GM23338 (cell line): Measurements from ENCODE around the gene PALM.

ENCODE experiments used
- CREB1 ChIP-seq: fragments of 250-450 bp; sonication (Bioruptor Pico); IDR thresholded peaks from 2 replicates; pipeline ENCODE4 v1.5.0; 2020; ENCODE audit warnings: low read depth, mild to moderate bottlenecking, moderate library complexity
- EZH2 ChIP-seq: fragments of 200-600 bp; sonication (generic); IDR thresholded peaks from one replicate; pipeline ENCODE4 v1.8.0; 2017; ENCODE audit warnings: antibody characterized with exemption, mild to moderate bottlenecking, low read depth; ENCODE audit not compliant: unreplicated experiment
- EZH2phosphoT487 ChIP-seq: fragments of 200-600 bp; sonication (generic); IDR thresholded peaks from one replicate; pipeline ENCODE4 v1.8.1; 2018; ENCODE audit warnings: antibody characterized with exemption; ENCODE audit not compliant: unreplicated experiment
- JUNB ChIP-seq: IDR thresholded peaks from one replicate; pipeline ENCODE4 v1.6.1; 2016; ENCODE audit warnings: antibody characterized with exemption; ENCODE audit not compliant: unreplicated experiment
- NANOG ChIP-seq: IDR thresholded peaks from 2 replicates; pipeline ENCODE4 v1.6.1; 2016; ENCODE audit warnings: antibody characterized with exemption, borderline replicate concordance
- POLR2AphosphoS5 ChIP-seq: IDR thresholded peaks from 2 replicates; pipeline ENCODE4 v1.6.1; 2016; ENCODE audit warnings: antibody characterized with exemption, low read depth
- STAT1 ChIP-seq: IDR thresholded peaks from one replicate; pipeline ENCODE4 v1.6.1; 2016; ENCODE audit warnings: antibody characterized with exemption; ENCODE audit not compliant: unreplicated experiment
- ZNF114 ChIP-seq: fragments of 250-450 bp; sonication (Bioruptor Pico); IDR thresholded peaks from 2 replicates; pipeline ENCODE4 v1.5.0; 2020; ENCODE audit warnings: mild to moderate bottlenecking, moderate library complexity
- TF ChIP-seq, protein P1 (sequence below), 2 experiments: fragments of 200-600 bp in 1 of 2; sonication (generic) in 1 of 2; conservative IDR thresholded peaks; 2 replicates each; pipeline versions ENCODE4 v1.5.1 to v1.6.1; 2016 to 2017; ENCODE audit warnings: antibody characterized with exemption in 2 of 2, low read depth in 2 of 2, mild to moderate bottlenecking in 2 of 2, moderate library complexity in 1 of 2
- TF ChIP-seq, protein P2 (sequence below): IDR thresholded peaks from 2 replicates; pipeline ENCODE4 v1.6.1; 2016; ENCODE audit warnings: antibody characterized with exemption
- TF ChIP-seq, protein P3 (sequence below): IDR thresholded peaks from one replicate; pipeline ENCODE4 v1.6.1; 2018; ENCODE audit warnings: antibody characterized with exemption; ENCODE audit not compliant: unreplicated experiment
- TF ChIP-seq, protein P4 (sequence below): fragments of 250-450 bp; sonication (Bioruptor Pico); IDR thresholded peaks from 2 replicates; pipeline ENCODE4 v1.5.0; 2020; ENCODE audit warnings: mild to moderate bottlenecking, moderate library complexity

DNA sequence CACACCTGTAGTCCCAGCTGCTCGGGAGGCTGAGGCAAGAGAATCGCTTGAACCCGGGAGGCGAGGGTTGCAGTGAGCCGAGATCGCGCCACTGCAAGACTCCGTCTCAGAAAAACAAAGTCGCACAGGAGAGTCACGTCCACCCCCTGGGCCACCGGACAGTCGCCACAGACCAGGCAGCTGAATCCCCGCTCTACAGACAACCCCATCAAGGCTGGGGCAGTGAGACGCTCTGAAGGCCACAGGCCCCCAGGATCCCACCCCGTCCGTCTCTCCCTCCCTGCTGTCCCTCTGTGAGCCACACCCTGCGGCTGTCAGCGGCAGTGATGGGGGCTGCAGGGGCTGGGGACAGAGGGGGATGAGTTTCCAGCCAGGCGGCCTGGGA, 73.1 kb downstream of the PALM start:
- TF ChIP-seq, protein P1, sequence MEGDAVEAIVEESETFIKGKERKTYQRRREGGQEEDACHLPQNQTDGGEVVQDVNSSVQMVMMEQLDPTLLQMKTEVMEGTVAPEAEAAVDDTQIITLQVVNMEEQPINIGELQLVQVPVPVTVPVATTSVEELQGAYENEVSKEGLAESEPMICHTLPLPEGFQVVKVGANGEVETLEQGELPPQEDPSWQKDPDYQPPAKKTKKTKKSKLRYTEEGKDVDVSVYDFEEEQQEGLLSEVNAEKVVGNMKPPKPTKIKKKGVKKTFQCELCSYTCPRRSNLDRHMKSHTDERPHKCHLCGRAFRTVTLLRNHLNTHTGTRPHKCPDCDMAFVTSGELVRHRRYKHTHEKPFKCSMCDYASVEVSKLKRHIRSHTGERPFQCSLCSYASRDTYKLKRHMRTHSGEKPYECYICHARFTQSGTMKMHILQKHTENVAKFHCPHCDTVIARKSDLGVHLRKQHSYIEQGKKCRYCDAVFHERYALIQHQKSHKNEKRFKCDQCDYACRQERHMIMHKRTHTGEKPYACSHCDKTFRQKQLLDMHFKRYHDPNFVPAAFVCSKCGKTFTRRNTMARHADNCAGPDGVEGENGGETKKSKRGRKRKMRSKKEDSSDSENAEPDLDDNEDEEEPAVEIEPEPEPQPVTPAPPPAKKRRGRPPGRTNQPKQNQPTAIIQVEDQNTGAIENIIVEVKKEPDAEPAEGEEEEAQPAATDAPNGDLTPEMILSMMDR (conservative IDR thresholded peaks at IDR 0.05; ENCODE audit: low read depth in 2 of 2), result no peak
- TF ChIP-seq, protein P2, sequence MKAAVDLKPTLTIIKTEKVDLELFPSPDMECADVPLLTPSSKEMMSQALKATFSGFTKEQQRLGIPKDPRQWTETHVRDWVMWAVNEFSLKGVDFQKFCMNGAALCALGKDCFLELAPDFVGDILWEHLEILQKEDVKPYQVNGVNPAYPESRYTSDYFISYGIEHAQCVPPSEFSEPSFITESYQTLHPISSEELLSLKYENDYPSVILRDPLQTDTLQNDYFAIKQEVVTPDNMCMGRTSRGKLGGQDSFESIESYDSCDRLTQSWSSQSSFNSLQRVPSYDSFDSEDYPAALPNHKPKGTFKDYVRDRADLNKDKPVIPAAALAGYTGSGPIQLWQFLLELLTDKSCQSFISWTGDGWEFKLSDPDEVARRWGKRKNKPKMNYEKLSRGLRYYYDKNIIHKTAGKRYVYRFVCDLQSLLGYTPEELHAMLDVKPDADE, result no peak
- TF ChIP-seq EZH2 (no peak), POLR2AphosphoS5 (no peak), CREB1 (no peak), EZH2phosphoT487 (no peak), JUNB (no peak), NANOG (no peak), STAT1 (no peak), ZNF114 (CRISPR knock-in tag) (no peak)
- TF ChIP-seq, protein P3, sequence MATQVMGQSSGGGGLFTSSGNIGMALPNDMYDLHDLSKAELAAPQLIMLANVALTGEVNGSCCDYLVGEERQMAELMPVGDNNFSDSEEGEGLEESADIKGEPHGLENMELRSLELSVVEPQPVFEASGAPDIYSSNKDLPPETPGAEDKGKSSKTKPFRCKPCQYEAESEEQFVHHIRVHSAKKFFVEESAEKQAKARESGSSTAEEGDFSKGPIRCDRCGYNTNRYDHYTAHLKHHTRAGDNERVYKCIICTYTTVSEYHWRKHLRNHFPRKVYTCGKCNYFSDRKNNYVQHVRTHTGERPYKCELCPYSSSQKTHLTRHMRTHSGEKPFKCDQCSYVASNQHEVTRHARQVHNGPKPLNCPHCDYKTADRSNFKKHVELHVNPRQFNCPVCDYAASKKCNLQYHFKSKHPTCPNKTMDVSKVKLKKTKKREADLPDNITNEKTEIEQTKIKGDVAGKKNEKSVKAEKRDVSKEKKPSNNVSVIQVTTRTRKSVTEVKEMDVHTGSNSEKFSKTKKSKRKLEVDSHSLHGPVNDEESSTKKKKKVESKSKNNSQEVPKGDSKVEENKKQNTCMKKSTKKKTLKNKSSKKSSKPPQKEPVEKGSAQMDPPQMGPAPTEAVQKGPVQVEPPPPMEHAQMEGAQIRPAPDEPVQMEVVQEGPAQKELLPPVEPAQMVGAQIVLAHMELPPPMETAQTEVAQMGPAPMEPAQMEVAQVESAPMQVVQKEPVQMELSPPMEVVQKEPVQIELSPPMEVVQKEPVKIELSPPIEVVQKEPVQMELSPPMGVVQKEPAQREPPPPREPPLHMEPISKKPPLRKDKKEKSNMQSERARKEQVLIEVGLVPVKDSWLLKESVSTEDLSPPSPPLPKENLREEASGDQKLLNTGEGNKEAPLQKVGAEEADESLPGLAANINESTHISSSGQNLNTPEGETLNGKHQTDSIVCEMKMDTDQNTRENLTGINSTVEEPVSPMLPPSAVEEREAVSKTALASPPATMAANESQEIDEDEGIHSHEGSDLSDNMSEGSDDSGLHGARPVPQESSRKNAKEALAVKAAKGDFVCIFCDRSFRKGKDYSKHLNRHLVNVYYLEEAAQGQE, result no peak
- TF ChIP-seq, protein P4, sequence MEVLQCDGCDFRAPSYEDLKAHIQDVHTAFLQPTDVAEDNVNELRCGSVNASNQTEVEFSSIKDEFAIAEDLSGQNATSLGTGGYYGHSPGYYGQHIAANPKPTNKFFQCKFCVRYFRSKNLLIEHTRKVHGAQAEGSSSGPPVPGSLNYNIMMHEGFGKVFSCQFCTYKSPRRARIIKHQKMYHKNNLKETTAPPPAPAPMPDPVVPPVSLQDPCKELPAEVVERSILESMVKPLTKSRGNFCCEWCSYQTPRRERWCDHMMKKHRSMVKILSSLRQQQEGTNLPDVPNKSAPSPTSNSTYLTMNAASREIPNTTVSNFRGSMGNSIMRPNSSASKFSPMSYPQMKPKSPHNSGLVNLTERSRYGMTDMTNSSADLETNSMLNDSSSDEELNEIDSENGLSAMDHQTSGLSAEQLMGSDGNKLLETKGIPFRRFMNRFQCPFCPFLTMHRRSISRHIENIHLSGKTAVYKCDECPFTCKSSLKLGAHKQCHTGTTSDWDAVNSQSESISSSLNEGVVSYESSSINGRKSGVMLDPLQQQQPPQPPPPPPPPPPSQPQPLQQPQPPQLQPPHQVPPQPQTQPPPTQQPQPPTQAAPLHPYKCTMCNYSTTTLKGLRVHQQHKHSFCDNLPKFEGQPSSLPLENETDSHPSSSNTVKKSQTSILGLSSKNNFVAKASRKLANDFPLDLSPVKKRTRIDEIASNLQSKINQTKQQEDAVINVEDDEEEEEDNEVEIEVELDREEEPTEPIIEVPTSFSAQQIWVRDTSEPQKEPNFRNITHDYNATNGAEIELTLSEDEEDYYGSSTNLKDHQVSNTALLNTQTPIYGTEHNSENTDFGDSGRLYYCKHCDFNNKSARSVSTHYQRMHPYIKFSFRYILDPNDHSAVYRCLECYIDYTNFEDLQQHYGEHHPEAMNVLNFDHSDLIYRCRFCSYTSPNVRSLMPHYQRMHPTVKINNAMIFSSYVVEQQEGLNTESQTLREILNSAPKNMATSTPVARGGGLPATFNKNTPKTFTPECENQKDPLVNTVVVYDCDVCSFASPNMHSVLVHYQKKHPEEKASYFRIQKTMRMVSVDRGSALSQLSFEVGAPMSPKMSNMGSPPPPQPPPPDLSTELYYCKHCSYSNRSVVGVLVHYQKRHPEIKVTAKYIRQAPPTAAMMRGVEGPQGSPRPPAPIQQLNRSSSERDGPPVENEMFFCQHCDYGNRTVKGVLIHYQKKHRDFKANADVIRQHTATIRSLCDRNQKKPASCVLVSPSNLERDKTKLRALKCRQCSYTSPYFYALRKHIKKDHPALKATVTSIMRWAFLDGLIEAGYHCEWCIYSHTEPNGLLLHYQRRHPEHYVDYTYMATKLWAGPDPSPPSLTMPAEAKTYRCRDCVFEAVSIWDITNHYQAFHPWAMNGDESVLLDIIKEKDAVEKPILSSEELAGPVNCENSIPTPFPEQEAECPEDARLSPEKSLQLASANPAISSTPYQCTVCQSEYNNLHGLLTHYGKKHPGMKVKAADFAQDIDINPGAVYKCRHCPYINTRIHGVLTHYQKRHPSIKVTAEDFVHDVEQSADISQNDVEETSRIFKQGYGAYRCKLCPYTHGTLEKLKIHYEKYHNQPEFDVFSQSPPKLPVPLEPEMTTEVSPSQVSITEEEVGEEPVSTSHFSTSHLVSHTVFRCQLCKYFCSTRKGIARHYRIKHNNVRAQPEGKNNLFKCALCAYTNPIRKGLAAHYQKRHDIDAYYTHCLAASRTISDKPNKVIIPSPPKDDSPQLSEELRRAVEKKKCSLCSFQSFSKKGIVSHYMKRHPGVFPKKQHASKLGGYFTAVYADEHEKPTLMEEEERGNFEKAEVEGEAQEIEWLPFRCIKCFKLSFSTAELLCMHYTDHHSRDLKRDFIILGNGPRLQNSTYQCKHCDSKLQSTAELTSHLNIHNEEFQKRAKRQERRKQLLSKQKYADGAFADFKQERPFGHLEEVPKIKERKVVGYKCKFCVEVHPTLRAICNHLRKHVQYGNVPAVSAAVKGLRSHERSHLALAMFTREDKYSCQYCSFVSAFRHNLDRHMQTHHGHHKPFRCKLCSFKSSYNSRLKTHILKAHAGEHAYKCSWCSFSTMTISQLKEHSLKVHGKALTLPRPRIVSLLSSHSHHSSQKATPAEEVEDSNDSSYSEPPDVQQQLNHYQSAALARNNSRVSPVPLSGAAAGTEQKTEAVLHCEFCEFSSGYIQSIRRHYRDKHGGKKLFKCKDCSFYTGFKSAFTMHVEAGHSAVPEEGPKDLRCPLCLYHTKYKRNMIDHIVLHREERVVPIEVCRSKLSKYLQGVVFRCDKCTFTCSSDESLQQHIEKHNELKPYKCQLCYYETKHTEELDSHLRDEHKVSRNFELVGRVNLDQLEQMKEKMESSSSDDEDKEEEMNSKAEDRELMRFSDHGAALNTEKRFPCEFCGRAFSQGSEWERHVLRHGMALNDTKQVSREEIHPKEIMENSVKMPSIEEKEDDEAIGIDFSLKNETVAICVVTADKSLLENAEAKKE (CRISPR knock-in tag), result no peak
